ENCODE measurements around the gene E4F1. TPM values are rescaled to one million over a fixed set of nuclear protein-coding genes. Genes with fewer than 3 reads are reported as not detected.

Gene E4F1
- total and polyA plus RNA-seq, 2 donors (not counting 3 experiments of a cell fraction or from before 2014, with no cell fraction given), result 28.6 to 32.7 TPM

- no peaks in the 10 kb centered on the region for H4K20me1 ChIP-seq (replicated peaks; ENCODE audit: control insufficient read depth, extremely low read depth, insufficient read depth, low read length)
- TF ChIP-seq CTCF (IDR thresholded peaks at IDR 0.05; ENCODE audit: extremely low read depth in 1 of 2, insufficient read depth in 1 of 2, low read depth in 1 of 2, low read length in 2 of 2) (no peak), MYC (IDR thresholded peaks at IDR 0.05; ENCODE audit: low read depth, low read length) (no peak), POLR2AphosphoS5 (IDR thresholded peaks at IDR 0.05; ENCODE audit: insufficient read depth, low read depth, low read length) (no peak), FOS (IDR thresholded peaks at IDR 0.05; ENCODE audit: borderline replicate concordance, insufficient read depth, low read length) (no peak), JUN (IDR thresholded peaks at IDR 0.05; ENCODE audit: borderline replicate concordance, insufficient read depth, insufficient read length, low read depth) (no peak), EZH2 (IDR thresholded peaks at IDR 0.05; ENCODE audit: borderline replicate concordance, low read depth, low read length, severe bottlenecking) (no peak), MAX (IDR thresholded peaks at IDR 0.05; ENCODE audit: insufficient read depth, insufficient read length) (no peak), POLR2A (IDR thresholded peaks at IDR 0.05; ENCODE audit: low read depth, low read length) (no peak), GATA2 (IDR thresholded peaks at IDR 0.05; ENCODE audit: insufficient read depth, insufficient read length, low read depth, low read length) (no peak)
- dilution Hi-C loops (cut with MboI; ENCODE audit: extremely low pct_ligation_motif_present, low sequenced_read_pairs) (no loop called here), intact Hi-C loops (cut with micrococcal nuclease) (no loop called here)
- no peak overlapping the region for H3K4me3 ChIP-seq (replicated peaks in 1 of 3; ENCODE audit: insufficient read depth in 1 of 3, low read depth in 1 of 3, low read length in 3 of 3)
- CTCF ChIA-PET, result interaction anchor here (0.7 to 1.1 kb wide), 2 partner anchors 11 to 79 kb away, joined by 3 to 5 read pairs; no protein-coding TSS in a partner anchor
- BruUV-seq (replicated peaks), result no TSS peak
- no peaks in the 10 kb centered on the region for H3K9me3 ChIP-seq (replicated peaks; ENCODE audit: control insufficient read depth, insufficient read depth, low read length)
- no peak overlapping the region for H2AFZ ChIP-seq (ENCODE audit: low read depth, low read length)
- no peak overlapping the region for H3K27ac ChIP-seq (ENCODE audit: insufficient read depth, low read depth, low read length)
- H3K4me2 ChIP-seq (ENCODE audit: insufficient read depth, low read length), result no peak overlapping the region
- H3K9me1 ChIP-seq (replicated peaks; ENCODE audit: control insufficient read depth, extremely low read depth, insufficient read depth, low read length), result no peaks in the 10 kb centered on the region
- peaks cover 0 to 4% of the 10 kb centered on the region in 2 experiments for H3K36me3 ChIP-seq (ENCODE audit: control insufficient read depth in 2 of 2, extremely low read depth in 1 of 2, insufficient read depth in 2 of 2, low read length in 2 of 2)
- no peaks in the 10 kb centered on the region for H3K27me3 ChIP-seq (ENCODE audit: control insufficient read depth in 2 of 2, insufficient read depth in 2 of 2, low read length in 2 of 2)
- no peak for FAIRE-seq
- no peak for DNase-seq (ENCODE audit: low read depth, low spot score)
- no peaks in the 10 kb centered on the region for H3K4me1 ChIP-seq (ENCODE audit: control insufficient read depth, extremely low read depth, insufficient read depth, low read length)
- no peaks in the 10 kb centered on the region for H3K79me2 ChIP-seq (ENCODE audit: control insufficient read depth, insufficient read depth, low read length)
- no peak overlapping the region for H3K9ac ChIP-seq (replicated peaks; ENCODE audit: extremely low read depth, insufficient read depth, low read length)
- POLR2A ChIA-PET, result no interaction called here
These were observed 55.8 kb downstream of the E4F1 start for GRCh38 chr16:2278956-2279800.

Measured in endothelial cell of umbilical vein (primary cell).